Measurements from ENCODE around the gene FOXR1. TPM values are rescaled to one million over a fixed set of nuclear protein-coding genes. Genes with fewer than 3 reads are reported as not detected.
"Not testable (repeated sequence)": the region's sequence is repeated elsewhere in the genome, so short reads cannot be mapped to it uniquely, and the experiment has no call there.

FOXR1 gene
- total RNA-seq, 1 experiment from 2014 or later: not detected

DNA sequence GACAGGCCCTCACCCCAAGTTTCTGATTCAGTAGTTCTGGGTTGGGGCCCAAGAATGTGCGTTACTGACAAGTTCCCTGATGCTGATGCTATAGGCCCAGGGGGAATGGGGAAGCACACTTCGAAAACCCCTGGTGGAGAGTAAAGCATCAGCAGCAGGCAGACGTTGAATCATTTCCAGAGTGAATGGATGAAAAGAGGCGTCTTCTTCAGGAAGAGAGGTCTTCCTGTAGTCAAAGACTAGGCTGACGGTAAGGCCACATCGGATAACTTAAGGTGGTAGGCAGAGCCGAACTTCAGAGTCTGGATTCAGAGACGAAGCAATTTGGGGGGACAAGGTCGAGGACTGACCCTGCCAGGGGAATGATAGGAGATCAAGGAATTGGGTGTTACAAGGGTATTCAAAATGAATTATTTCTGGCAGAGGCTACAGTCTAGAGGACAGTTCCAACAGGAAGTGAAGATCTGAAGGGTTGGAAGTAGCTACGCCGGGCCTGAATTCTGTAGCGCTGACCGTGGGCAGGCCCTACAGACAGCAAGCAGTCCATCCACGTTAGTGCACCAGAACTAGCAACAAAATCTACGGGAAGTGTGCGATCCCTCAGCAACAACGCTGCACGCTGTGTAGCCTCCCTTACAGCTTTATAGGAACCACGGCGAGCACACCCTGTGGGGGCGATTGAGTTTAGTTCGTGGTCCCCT, 25.5 kb downstream of the FOXR1 start:
- no peak for DNase-seq (ENCODE audit: low read depth)

DNA sequence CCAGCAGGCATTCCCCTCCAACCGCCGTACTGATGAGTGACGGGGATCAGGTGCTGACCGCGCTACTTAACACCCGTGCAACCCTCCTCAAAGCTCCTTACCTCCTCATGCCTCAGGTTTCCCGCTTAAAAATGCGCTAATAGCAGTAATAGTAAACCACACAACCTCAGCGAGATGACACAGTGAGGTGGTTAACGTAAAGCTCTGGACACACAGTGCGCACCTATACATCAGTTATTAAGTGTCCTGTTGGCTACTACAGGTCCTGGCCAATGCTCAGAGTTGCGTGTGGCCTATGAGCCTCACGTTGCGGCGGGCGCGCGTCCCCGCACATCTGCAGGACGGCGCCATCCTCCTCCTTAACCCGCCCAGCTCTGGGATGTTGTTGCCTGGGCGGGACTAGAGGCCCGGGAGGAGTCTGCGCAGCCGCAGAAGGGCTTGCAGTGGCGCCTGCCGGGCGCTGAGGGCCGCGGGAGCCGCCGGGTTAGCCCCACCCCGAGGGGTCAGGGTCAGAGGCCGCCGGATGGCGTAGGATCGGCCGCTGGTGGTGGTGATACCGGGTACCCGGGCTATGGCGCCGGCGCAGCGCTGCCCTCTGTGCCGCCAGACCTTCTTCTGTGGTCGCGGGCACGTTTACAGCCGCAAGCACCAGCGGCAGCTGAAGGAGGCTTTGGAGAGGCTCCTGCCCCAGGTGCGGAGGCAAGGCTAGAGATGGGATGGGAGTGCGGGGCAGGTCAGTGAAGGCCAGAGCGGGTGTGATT, 26.2 kb downstream of the FOXR1 start, which contains the start of gene CENATAC:
Gene CENATAC, plus strand, starts transcription at position 512 of the 761 bp plus-strand sequence. Its CDS starts 60 bp downstream, at position 572.
- peak; percentile 85 for DNase-seq (ENCODE audit: low read depth)

DNA sequence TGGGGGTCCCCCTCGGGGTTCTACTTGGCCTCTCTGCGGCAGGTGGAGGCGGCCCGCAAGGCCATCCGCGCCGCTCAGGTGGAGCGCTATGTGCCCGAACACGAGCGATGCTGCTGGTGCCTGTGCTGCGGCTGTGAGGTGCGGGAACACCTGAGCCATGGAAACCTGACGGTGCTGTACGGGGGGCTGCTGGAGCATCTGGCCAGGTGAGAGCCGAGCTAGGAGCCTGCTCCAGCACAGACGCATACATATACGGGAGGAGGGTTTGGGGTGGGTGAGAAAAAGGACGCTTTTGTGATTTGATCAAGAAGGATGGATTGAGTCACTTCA, 26.8 kb downstream of the FOXR1 start:
- DNase-seq (ENCODE audit: low read depth): no peak

DNA sequence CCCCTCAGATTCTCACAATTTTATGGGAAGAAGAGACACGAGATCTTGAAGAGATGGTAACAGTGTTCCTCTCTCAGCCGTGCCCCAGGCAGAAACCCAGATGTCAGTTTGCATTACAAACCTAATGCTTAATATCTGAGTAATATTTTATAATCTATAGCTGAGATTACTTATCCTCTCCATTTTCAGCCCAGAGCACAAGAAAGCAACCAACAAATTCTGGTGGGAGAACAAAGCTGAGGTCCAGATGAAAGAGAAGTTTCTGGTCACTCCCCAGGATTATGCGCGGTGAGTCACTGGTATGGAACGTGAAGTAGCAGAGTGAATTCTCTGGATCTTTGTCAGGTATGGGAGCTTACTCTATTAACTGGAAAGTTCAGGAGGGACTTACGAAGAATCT, 27.3 kb downstream of the FOXR1 start:
- DNase-seq (ENCODE audit: low read depth): peak; percentile 83

DNA sequence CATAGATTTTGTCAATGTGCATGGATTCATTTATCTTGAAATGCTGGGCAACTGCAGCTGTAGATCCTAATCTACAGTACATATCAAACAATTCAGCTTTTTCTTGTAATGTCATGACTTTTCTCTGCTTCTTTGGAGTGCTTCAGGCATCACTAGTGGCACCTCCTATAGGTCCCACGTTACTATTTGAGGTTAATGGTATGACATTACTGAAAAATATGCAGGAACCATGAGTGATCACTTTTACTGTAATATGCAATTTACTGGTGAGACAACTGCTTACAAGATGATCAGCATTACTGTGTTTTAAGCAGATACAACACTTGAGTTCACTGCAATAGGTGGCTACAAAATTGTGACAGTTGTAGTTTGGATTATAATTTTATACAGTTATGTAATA, 29.3 kb downstream of the FOXR1 start:
- no peak for DNase-seq (ENCODE audit: low read depth)

DNA sequence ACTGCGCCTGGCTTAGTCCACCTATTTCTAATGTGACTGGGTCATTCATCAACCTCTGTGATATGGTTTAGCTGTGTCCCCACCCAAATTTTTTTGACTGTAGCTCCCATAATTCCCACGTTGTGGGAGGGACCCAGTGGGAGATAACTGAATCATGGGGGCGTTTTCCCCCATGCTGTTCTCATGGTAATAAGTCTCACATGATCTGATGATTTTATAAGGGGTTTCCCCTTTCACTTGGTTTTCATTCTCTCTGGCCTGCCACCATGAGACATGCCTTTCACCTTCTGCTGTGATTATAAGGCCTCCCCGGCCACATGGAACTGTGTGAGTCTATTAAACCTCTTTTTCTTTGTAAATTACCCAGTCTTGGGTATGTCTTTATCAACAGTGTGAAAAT, 35.1 kb downstream of the FOXR1 start:
- no peak for DNase-seq (ENCODE audit: low read depth)

DNA sequence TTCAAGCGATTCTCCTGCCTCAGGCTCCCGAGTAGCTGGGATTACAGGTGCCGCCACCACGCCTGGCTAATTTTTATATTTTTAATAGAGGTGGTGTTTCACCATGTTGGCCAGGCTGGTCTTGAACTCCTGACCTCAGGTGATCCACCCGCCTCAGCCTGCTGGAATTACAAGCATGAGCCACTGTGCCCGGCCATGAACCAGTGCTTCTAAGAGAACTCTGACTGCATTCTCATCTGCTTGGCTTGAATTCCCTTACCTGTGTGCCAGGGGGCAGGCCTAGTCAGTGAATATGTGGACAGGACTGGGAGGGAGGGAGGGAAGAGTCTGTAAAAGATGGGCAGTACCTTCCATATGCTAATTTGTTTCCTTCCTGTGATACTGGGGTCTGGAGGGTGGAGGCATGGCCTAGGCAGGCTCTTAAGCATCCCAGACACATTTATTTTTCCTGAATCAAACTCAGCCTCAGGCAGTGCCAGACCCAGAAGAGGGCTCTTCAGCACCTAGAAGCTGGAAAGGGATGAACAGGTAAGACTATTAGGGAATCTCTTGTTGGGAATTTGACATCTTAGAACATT, 40.0 kb downstream of the FOXR1 start:
- DNase-seq (ENCODE audit: low read depth): no peak

DNA sequence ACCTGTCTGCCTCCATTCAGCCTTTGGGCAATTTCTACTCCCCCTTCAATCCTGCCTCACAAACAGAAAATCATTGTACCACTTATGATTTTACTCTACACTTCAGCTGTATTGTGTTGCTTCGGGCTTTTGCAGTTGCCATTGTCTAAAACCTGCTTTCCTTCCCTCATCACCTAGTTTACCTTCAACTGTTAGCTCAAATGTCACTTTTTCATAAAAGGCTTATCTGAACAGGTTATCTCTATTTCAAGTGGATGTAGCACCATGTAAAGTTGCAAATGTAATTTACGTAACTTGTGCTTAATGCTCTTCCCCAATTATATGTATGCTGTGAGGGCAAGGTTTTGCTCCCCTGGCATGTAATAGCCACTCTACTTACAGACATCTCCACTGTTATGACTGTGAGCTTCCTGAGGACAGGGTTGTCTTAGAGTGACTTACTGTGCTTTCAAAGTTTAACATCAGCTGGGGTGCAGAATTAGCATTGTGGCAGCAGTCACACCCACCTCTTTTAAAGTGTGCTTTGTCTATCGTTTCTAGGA, 41.1 kb downstream of the FOXR1 start:
- DNase-seq (ENCODE audit: low read depth): no peak

DNA sequence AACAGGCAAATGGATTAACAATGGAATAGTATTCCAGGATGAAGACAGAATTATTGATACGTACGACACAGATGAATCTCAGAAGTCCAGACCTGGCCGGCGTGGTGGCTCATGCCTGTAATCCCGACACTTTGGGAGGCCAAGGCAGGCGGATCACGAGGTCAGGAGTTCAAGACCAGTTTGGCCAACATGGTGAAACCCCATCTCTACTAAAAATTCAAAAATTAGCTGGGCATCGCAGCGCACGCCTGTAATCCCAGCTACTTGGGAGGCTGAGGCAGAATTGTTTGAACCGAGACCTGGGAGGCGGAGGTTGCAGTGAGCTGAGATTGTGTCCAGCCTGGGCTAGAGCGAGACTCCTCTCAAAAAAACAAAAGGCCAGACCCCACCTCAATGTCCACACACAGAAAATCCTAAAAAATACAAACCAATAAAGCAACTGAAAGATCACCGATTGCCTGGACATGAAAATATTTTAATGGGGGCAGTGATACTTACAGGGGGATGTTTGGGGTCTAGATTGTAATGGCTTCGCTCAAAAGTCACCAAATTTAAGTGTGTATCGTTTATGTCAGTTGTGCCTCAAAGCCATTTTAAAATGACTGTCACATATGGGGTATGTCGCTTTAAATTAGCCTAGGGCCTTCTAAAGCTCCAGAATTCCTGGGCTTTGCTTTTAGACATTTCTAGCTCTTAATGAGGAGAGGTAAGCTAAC, 42.8 kb downstream of the FOXR1 start:
- no peak for DNase-seq (ENCODE audit: low read depth)

DNA sequence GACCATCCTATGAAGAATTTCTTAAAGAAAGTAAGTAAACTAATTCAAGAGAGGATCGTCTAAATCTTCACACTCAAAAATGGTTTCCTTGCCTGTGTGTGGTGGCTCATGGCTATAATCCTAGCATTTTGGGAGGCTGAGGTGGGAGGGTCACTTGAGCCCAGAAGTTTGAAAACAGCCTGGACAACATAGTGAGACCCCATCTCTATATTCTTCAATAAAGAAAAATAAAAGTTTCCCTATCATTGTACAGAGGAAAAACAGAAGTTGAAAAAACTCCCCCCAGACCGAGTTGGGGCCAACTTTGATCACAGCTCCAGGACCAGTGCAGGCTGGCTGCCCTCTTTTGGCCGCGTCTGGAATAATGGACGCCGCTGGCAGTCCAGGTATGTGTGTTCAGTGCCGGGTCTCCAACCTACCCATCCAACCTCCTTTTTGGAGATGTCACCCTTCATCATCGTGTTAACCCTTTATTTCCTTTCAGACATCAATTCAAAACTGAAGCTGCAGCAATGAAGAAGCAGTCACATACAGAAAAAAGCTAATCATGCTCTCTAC, 43.6 kb downstream of the FOXR1 start:
- DNase-seq (ENCODE audit: low read depth): no peak

DNA sequence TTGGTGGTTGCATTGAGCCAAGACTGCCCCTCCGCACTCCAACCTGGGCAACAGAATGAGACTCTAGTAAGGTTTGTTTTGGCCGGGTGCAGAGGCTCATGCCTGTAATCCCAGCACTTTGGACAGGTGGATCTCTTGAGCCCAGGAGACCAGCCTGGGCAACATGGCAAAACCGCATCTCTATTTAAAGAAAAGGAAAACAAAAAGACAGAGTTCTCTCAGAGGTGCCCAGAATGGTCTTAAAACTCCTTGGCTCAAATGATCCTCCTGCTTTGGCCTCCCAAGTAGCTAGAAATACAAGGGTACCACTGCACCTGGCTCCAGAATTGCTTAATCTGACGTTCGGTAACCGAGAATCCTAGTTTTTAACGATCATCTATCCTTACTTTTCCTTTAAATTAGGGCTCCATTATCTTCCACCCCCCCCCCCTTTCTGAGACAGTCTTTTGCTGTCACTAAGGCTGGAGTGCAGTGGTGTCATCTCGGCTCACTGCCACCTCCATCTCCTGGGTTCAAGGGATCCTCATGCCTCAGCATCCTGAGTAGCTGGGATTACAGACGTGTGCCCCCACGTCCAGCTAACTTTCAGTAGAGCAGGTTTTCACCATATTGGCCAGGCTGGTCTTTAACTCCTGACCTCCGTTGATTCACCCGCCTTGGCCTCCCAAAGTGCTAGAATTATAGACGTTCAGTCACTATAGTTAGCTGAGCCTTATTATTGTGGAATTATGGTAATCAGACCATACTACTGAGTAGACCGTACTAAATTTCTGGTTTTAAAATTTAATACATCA, 44.9 kb downstream of the FOXR1 start:
- no peak for DNase-seq (ENCODE audit: low read depth)

DNA sequence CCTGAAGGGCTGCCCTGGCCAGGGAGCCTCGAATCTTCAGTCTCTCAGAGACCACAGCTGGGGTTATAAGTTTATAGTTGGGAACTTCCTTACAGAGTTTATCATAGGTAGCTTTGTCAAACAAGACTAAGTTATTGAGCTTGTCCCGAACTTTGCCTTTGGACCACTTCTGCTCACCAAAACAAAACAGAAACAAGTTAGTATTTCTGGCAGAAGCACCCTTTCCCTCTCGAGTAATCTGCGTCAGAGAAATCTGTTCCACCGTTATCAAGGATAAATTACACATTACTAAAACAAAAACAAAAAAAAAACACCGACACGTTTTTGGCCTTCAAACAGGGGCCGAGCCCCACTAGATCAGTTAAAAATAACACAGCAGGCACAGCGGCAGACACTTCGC, 45.8 kb downstream of the FOXR1 start:
- not testable (repeated sequence) for DNase-seq (ENCODE audit: low read depth)

DNA sequence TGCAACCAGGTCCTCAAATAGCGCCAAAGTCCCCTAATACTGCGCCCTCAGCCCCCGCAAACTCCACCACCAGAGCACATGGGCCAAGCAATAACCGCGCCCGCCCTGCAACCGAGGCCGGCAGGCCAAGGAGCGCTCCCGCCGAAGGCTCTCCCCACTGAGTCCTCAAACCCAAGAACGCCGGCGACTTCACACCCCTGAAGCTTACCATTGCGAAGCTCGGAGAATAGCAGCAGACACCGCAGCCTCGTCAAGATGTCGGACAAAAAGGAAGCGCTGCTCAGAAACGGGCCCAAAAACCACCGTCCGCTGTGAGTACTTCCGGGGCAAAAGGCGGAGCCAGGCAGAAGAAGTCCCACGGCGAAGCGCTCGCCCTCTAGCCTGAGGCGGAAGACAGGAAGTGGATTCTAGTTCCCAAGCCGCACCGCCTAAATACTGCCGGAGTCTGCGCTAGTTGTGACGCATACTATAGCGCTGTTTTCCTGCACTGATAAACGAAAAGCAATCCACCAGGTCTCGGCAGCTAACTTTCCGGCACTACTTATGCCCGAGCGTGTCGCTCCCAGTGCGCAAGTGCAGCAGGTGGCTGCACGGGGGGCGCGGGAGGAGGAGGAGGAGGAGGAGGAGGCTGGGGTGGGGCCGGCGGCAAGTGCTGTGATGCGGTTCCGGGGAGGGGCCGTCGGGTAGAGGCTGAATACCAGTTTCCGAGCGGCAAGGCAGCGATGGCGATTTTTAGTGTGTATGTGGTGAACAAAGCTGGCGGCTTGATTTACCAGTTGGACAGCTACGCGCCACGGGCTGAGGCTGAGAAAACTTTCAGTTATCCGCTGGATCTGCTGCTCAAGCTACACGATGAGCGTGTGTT, 46.7 kb downstream of the FOXR1 start, which contains the start of the genes RPS25 and TRAPPC4:
Gene RPS25, minus strand, starts transcription at position 270 of the 865 bp plus-strand sequence. Its CDS starts 59 bp downstream, at position 211.
Gene TRAPPC4, plus strand, starts transcription at position 693 of the 865 bp plus-strand sequence. Its CDS starts 30 bp downstream, at position 723.
- peak; percentile 95 for DNase-seq (ENCODE audit: low read depth)

DNA sequence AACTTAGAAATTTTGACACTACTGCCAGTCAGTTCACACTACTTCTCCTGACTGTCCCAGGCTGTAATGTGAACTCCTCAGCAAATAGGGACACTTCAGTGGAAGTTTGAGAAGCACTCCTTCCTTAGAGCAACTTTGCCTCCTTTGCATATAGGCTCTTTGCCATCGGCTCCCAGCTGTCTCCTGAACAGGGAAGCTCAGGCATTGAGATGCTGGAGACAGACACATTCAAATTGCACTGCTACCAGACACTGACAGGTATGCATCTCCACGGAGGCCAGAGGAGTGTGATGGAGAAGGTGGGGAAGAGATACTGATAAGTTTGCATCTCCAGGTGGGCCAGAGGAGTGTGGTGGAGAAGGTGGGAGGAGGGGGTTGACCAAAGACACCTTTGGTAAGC, 48.4 kb downstream of the FOXR1 start:
- no peak for DNase-seq (ENCODE audit: low read depth)

DNA sequence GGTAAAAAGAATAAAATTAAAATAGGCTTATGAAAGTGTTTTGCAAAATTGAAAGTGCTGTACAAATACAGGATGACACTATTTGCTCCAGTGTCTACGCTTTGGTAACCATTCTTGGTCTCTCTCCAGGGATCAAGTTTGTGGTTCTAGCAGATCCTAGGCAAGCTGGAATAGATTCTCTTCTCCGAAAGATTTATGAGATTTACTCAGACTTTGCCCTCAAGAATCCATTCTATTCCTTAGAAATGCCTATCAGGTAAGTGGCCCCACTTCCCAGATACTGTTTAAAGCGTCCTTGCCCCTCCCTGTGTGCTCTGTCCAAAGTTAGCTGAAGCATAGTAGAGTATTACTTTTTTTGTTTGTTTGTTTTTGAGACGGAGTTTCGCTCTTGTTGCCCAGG, 50.1 kb downstream of the FOXR1 start:
- DNase-seq (ENCODE audit: low read depth): no peak

DNA sequence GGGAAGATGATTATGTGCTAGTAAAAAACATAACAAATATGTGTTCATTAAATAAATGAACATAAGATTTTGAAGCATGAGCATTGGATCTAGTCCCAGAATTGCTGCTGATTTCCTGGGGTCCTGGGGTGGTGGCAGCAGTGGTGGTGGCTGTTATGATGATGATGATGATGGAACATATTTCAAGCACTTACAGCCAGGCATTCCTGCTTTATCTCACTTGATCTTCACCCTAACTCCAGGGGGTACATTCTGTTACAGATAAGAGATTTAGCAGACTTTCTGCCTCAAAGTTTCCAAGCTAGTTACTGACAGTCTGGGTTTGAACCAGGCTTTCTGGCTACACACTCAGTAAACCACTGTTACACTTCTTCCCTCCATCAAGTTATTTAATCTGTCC, 52.2 kb downstream of the FOXR1 start:
- no peak for DNase-seq (ENCODE audit: low read depth)

DNA sequence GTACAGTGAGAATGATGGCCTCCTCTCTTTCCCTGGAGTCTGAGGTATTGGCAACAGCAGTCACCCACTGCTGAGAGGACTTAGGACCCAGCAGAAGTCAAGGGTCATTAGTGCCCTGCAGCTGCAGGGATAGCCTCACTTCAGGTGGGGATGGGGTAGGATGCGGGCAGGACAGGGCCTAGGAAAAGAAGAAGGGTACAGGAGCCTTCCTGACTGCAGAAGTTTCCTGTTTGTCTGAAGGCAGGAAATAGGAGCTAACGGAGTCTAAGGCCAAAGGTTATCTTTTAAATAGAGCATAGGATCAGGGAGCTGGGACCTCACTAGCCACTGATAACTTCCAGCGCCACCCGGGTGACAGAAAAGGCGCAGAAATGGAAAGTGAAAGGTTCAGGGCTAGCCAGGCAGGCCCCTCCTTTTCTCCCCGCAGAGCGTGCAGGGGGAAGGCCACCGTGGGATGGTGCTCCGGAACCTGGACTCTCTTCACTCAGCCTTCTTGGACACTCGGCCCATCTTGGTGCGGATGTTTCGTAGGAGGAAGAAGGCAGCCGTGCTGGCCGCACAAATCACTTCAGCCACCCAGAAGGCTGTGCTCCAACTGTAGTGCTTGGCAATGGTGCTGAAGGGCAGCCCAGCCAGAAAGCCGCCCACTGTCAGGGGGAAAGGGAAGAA, 53.0 kb downstream of the FOXR1 start:
- DNase-seq (ENCODE audit: low read depth): no peak

DNA sequence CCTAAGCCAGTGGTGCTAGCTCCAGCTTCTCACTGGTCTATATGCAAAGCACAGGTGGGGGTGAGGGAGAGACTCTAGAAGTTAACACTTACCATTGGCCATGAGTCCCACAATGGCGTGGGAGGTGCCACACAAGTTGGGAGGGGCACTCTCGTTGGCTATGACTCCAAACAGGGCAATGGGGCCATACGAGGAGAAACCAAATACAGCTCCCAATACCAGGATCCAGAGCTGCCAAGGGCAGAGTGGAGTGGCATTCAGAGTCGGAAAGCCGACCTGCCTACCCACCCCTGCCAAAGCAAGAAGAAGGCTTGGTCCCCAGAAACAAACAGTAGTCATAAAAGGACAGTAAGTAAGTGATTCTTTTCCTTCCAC, 53.5 kb downstream of the FOXR1 start:
- DNase-seq (ENCODE audit: low read depth): no peak

DNA sequence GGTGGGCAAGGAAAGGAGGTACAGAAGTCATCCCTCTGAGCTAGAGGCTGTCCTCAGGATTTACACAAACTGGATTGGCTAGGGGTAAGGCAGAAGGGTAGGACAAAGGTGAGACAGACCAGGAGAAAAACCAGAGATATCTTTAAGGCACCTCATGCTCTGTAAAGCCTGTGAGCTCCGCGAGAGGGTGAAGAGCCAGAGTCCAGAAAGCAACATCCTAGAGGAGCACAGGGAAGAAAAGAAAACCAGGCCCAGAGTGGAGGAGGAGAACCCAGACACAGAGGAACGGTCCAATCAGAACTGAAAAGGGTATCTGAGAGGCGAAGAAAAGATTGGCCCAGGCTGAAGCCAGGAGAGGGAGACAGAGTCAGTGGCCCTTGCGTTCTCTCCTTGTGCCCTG, 54.0 kb downstream of the FOXR1 start:
- no peak for DNase-seq (ENCODE audit: low read depth)

All from HT1080 (cell line).